MG63 (cell line): Measurements from ENCODE around the gene PAM16. TPM values are rescaled to one million over a fixed set of nuclear protein-coding genes. Genes with fewer than 3 reads are reported as not detected.
"Not testable (repeated sequence)": the region's sequence is repeated elsewhere in the genome, so short reads cannot be mapped to it uniquely, and the experiment has no call there.

Experiments used
- DNase-seq: peaks from one replicate; pipeline ENCODE4 v3.0.0-alpha.2; 2020
- H3K27me3 ChIP-seq: fragments of 250-450 bp; sonication (Bioruptor Pico); 2 replicates; pipeline ENCODE4 v1.5.1; 2020; ENCODE audit warnings: mild to moderate bottlenecking, moderate library complexity
- H3K36me3 ChIP-seq: fragments of 250-450 bp; sonication (Bioruptor Pico); 2 replicates; pipeline ENCODE4 v1.5.1; 2020; ENCODE audit warnings: mild to moderate bottlenecking, moderate library complexity
- H3K4me3 ChIP-seq: fragments of 250-450 bp; sonication (Bioruptor Pico); 2 replicates; pipeline ENCODE4 v1.5.1; 2020; ENCODE audit warnings: mild to moderate bottlenecking, moderate library complexity
- H3K9me3 ChIP-seq: fragments of 250-450 bp; sonication (Bioruptor Pico); 2 replicates; pipeline ENCODE4 v1.5.1; 2020; ENCODE audit warnings: mild to moderate bottlenecking, moderate library complexity
- total RNA-seq: library from RNA; depleted of rRNA; stranded (reverse); fragments of >200 nt; shearing (Covaris generic); gene quantifications from 2 replicates; pipeline ENCODE4 v1.2.3, GENCODE V29; 2014; ENCODE audit warnings: low replicate concordance; rRNA removed

Gene PAM16
- 84.1 and 105 TPM in 2 replicates for total RNA-seq

- peak within 1 kb of the TSS; percentile 85 for H3K4me3 ChIP-seq
- H3K36me3 ChIP-seq, result peaks cover 33% of the 10 kb centered on the region
- no peaks in the 10 kb centered on the region for H3K9me3 ChIP-seq
- DNase-seq, result peak; percentile 98
- no peaks in the 10 kb centered on the region for H3K27me3 ChIP-seq
These were observed at the start of gene PAM16 for GRCh38 chr16:4350787-4351659. Gene PAM16 (minus strand): TSS chr16:4351321. CDS start chr16:4351234, 87 bp downstream.

GRCh38 chr16:4399001-4399730, 48.0 kb upstream of the PAM16 start:
- Histone ChIP-seq H3K4me3 (no peak overlapping the region), H3K9me3 (no peaks in the 10 kb centered on the region), H3K36me3 (peaks cover 22% of the 10 kb centered on the region), H3K27me3 (no peaks in the 10 kb centered on the region)
- no peak for DNase-seq

- no peaks in the 10 kb centered on the region for H3K9me3 ChIP-seq
- DNase-seq, result no peak
These were observed 44.1 kb upstream of the PAM16 start for GRCh38 chr16:4395055-4395726.

GRCh38 chr16:4393850-4394249, 42.7 kb upstream of the PAM16 start:
- H3K27me3 ChIP-seq, H3K4me3 ChIP-seq, DNase-seq, H3K9me3 ChIP-seq: not testable (repeated sequence)
- H3K36me3 ChIP-seq, result peaks cover 12% of the 10 kb centered on the region

More at GRCh38 chr16:4395055-4395726, 44.1 kb upstream of the PAM16 start:
- Histone ChIP-seq H3K4me3 (no peak overlapping the region), H3K27me3 (no peaks in the 10 kb centered on the region), H3K36me3 (peaks cover 14% of the 10 kb centered on the region)

GRCh38 chr16:4393240-4393600, 42.1 kb upstream of the PAM16 start:
- H3K9me3 ChIP-seq, result no peaks in the 10 kb centered on the region
- H3K4me3 ChIP-seq, result no peak overlapping the region
- DNase-seq, result no peak
- H3K27me3 ChIP-seq, result no peaks in the 10 kb centered on the region
- peaks cover 12% of the 10 kb centered on the region for H3K36me3 ChIP-seq

- Histone ChIP-seq H3K9me3 (no peaks in the 10 kb centered on the region), H3K36me3 (peaks cover 18% of the 10 kb centered on the region), H3K27me3 (no peaks in the 10 kb centered on the region), H3K4me3 (no peak overlapping the region)
- DNase-seq, result peak; percentile 67
These were observed 41.5 kb upstream of the PAM16 start for GRCh38 chr16:4392382-4393239.

- no peaks in the 10 kb centered on the region for H3K9me3 ChIP-seq
- no peak overlapping the region for H3K4me3 ChIP-seq
- H3K27me3 ChIP-seq, result no peaks in the 10 kb centered on the region
- peaks cover 19% of the 10 kb centered on the region for H3K36me3 ChIP-seq
- no peak for DNase-seq
These were observed 40.7 kb upstream of the PAM16 start for GRCh38 chr16:4391631-4392381.

- H3K27me3 ChIP-seq, result no peaks in the 10 kb centered on the region
- H3K36me3 ChIP-seq, result peaks cover 27% of the 10 kb centered on the region
- DNase-seq, result no peak
- no peak overlapping the region for H3K4me3 ChIP-seq
- H3K9me3 ChIP-seq, result no peaks in the 10 kb centered on the region
These were observed 39.4 kb upstream of the PAM16 start for GRCh38 chr16:4390266-4391260.

GRCh38 chr16:4389051-4389955, 38.2 kb upstream of the PAM16 start:
- no peak for DNase-seq
- H3K27me3 ChIP-seq, result no peaks in the 10 kb centered on the region
- H3K9me3 ChIP-seq, result no peaks in the 10 kb centered on the region
- H3K36me3 ChIP-seq, result peaks cover 29% of the 10 kb centered on the region
- H3K4me3 ChIP-seq, result no peak overlapping the region

GRCh38 chr16:4388271-4389021, 37.3 kb upstream of the PAM16 start:
- Histone ChIP-seq H3K36me3 (peaks cover 36% of the 10 kb centered on the region), H3K9me3 (no peaks in the 10 kb centered on the region), H3K4me3 (no peak overlapping the region), H3K27me3 (no peaks in the 10 kb centered on the region)
- no peak for DNase-seq

- no peaks in the 10 kb centered on the region for H3K9me3 ChIP-seq
- H3K4me3 ChIP-seq, result no peak overlapping the region
- H3K27me3 ChIP-seq, result no peaks in the 10 kb centered on the region
- DNase-seq, result no peak
- H3K36me3 ChIP-seq, result peaks cover 36% of the 10 kb centered on the region
These were observed 36.7 kb upstream of the PAM16 start for GRCh38 chr16:4387781-4388180.

- H3K27me3 ChIP-seq, result no peaks in the 10 kb centered on the region
- DNase-seq, result no peak
- no peak overlapping the region for H3K4me3 ChIP-seq
- peaks cover 42% of the 10 kb centered on the region for H3K36me3 ChIP-seq
- no peaks in the 10 kb centered on the region for H3K9me3 ChIP-seq
These were observed 35.9 kb upstream of the PAM16 start for GRCh38 chr16:4386951-4387565.

GRCh38 chr16:4386451-4386805, 35.3 kb upstream of the PAM16 start:
- no peaks in the 10 kb centered on the region for H3K9me3 ChIP-seq
- peak; percentile 65 for DNase-seq
- H3K27me3 ChIP-seq, result no peaks in the 10 kb centered on the region
- H3K36me3 ChIP-seq, result peaks cover 48% of the 10 kb centered on the region
- no peak overlapping the region for H3K4me3 ChIP-seq
